ENCODE results near the gene MPC2.
"Not testable (repeated sequence)": the region's sequence is repeated elsewhere in the genome, so short reads cannot be mapped to it uniquely, and the experiment has no call there.

MPC2 gene

DNA sequence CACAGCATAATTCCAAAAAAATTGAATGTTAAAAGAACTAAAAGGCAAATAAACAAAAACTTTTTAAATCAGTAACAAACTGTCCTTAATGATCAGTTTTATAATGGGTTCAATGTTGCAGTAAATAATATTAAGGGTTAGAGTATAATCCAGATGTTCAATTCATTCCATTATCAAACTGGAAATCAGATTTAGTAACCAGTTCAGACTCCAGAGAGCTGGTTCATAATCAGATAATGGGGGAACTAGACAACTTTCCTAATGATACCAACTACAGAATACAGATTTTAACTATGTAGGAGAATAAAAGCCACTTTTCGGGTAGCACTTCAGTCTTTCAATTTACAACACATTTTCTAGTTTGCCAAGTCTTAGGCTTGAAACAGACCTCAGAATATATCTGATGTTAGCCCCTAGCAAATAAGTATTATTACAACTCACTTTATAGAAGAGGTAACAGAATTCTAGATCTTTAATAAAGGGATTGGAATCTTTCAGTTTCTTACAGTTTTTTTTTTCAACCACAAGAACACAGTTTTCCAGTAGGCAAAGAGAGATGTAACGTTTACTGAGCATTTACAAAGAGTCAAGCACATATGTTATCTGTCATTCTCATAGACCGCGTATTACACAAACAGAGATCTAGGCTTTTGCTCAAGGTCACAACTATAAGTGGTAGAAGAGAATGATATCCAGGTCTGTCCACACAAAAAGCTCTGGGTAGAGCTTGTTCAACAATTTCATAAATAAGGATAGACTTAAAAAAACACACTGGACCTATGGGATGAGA lies 2.3 kb downstream of the MPC2 start:
- DNase-seq, result peak; percentile 55

DNA sequence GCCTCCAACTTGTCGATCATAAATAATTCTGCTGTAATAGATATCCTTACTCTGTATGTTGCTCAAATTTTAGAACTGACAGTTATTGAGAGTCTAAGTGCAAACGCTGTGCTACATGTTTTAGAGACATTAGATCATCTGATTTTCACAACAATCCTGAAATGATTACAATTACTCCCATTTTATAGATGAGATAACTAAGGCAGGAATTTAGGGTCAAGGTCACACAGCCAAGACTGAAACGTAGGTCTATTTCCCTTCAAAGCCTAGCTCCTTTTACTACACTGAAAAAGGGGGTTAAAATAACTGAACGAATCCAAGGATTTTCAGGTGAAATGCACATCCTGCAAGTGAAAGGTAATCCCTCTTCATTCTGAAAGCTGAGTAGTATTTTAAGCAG lies 3.1 kb downstream of the MPC2 start:
- DNase-seq, result no peak

DNA sequence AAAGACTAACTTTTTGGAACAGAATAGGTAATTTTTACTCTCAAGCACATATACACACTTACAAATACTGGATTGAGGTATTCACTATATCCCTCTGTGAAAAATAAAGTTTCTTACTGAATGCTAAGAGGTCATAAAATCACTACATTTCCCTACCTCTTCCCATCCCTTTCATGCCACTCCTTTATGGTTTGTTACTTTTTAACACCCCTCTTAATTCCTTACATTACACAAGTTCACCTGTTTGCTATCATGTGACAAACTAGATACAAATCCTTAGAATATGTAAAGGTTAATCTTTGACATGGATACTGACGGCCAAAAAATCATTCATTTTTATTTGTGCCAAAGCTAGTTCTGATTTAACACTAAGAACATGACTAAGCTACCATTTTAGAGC lies 7.1 kb downstream of the MPC2 start:
- no peak for DNase-seq

DNA sequence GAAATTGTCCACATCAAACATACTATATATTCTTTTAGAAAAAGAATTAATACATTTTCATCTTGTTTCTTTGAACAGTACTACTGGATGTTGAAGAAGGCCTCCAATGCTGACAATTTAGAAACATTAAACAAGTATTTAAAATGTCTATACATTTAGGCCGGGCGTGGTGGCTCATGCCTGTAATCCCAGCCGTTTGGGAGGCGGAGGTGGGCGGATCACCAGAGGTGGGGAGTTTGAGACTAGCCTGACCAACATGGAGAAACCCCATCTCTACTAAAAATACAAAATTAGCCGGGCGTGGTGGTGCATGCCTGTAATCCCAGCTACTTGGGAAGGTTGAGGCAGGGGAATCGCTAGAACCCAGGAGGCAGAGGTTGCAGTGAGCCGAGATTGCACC lies 8.0 kb downstream of the MPC2 start:
- DNase-seq, result not testable (repeated sequence)

DNA sequence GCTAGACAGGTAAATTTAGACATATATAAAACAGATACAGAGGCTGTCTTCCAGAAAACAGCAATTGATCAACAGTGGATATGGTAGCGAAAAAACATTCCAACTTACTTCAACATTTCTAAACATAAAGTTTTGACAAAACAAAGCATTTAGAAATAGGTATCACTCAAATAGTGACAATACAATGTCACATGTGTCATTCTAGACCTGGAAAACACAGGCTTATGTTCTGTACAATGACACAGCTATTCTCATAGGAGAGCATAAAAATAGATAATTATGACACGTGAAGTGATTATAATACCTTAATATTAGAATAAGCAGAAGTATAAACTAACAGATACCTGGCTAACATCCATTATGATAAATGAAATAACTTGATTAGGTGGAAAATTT lies 8.4 kb downstream of the MPC2 start:
- DNase-seq, result no peak

DNA sequence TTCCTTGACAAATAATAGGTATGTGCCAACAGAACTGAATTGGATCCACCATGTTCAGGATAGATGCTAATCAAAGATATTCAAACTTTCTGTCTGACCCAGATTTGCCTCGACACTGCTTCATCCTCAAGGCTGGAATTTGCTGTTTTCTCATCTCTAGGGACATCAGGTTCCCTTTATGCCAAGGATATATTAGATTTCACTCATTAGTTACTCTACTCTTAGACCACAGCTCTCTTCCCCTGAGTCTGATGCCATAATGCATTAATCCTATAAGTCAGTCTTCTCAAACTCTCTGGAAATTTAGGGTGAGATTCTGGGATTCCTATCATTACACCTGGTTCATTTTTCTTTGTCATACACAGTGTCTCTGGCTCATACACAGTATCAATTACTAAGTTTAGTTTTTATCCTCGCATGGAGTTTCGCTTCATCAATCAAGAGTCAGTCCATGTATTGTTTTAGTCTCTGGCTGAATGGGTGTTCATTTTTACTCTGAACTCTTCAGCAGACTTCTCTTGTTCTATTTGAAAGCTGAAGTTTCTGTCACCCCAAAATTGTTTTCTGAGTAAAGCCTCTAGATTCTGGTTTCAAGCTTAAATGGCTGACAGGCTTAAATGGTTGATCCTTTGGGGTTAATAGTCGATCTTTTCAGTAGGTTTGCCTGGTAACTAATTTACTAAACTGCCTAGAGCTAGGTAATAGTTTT lies 9.7 kb downstream of the MPC2 start:
- DNase-seq, result no peak

DNA sequence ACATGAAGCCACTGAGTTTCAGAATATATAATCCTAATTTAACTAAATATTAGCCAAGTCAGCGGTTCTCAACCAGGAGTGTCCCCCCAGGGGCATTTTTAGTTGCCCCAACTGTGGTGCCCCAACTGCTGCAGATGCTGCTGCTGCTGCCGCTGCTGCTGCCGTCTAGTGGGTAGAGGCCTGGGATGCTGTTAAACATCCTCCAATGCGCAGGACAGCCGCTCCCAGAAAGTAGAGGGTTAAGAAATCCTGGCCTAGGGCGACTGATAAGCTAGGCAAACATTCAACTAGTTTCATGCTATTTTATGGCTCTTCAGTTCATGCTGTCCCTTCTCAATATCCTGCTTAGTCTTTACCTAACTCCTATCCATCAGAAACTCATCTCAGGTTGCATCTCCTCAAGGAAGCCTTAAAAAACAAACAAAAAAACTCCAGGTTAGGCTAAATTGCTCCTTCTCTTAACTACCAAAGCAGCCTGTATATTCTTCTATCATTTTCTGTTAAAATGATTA lies 10.3 kb downstream of the MPC2 start:
- no peak for DNase-seq

DNA sequence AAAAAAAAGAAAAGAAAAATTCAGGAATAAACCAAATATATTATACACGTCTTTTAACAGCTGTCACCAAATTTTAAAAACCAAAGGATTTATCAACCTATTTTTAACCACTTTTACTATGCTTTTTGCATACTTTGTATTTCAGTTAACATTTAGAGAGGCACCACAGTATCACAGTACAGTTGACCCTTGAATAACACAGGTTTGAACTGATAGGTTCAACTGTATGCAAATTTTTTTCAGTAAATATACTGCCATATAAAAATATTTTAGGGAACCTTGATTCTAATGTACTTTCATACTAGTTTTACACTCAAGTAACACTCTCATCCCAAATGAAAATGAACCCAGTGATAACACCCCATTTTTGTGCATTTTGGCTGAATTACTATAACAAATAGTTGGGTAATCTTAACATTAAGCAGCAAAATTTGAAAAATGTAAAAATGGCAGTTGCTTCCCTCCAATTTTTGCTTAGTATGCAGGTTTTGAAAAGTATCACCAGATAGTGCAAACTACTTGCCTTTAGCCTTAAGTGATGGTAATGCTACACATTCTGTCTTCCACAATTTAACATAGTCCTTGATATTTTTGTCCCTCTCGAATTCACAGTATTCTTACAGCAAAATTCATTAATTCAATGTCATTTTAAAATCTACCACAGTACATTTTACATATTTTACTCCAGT lies 12.2 kb downstream of the MPC2 start:
- DNase-seq, result no peak

DNA sequence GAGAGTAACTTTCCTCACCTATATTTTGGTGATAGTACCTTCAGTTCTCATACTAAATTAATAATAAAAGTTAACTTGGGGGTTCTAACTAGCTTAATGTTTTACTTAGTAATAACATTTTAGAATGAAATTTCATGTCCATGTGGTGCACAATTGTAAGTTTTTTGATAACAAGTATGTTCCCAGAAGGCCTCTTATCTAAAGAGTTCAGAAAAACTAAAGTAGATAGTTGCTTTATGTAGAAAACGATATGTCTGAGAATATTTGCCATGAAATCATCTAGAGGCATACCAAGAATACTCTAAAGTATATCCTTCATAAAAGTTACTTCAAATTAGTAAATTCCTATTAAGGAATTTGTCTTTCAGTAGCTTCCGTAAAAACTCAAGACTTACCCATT lies 12.8 kb downstream of the MPC2 start:
- DNase-seq, result no peak

DNA sequence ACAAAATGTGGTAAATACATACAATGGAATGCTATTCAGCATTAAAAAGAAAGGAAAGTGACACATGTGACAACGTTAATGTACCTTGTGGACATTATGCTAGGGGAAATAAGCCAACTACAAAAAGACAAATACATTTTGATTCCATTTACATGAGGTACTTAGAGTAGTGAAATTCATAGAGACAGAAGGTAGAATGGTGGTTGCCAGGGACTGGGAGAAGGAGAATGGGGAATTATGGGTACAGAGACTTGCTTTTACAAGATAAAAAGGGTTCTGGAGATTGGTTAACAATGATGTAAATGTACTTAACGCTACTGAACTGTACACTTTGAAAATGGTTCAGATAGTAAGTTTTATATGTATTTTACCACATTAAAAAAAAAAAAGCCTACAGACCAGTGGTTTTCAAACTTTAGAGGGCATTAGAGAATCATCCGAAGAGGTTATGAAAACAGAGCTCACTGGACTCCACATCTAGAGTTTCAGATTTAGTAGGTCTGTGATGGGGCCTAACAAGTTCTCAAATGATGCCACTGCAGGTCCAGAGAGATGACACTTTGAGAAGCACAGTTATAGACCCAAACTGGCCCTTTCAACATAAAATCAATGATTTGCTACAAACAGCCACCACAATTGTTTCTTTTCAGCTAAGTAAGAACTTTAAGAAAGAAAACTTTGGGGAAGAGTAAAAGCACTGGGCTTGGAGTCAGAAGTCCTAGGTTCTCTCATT lies 13.4 kb downstream of the MPC2 start:
- DNase-seq, result no peak

DNA sequence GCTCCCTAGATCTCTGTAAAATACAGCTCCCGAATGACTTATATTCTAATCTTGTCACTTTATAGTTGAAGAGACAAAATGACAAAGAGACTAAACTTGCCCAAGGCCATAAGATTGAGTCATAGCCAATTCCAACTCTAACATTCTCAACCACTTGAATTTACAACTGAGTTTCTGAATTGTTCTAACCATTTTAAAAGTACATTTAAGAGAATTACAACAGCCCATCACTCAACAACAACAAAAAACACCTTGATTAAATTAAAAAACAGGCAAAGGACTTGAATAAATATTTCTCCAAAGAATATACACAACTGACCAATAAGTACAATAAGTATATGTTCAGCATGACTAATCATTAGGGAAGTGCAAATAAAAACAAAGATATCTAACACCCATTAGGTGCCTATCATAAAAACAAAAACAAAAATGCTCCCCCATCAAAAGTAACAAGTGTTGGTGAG lies 14.2 kb downstream of the MPC2 start:
- DNase-seq, result no peak

DNA sequence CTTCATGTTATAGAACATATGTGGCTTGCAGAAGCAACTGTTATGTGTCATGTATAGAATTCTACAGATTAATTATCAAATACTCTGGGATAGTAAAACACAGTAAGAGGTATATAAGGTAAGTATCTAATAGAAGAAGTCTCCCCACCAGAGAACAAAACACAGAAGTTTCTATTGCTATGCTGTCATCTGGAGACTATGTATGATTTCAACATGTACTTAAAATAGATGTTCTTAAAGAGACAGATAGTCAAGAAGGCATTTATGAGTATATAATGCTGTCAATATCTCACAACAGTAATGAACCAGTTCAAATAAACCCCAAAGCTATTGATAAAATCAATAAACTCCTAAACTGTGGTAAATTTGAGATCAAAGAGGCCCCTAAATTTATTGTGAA lies 14.8 kb downstream of the MPC2 start:
- DNase-seq, result no peak

DNA sequence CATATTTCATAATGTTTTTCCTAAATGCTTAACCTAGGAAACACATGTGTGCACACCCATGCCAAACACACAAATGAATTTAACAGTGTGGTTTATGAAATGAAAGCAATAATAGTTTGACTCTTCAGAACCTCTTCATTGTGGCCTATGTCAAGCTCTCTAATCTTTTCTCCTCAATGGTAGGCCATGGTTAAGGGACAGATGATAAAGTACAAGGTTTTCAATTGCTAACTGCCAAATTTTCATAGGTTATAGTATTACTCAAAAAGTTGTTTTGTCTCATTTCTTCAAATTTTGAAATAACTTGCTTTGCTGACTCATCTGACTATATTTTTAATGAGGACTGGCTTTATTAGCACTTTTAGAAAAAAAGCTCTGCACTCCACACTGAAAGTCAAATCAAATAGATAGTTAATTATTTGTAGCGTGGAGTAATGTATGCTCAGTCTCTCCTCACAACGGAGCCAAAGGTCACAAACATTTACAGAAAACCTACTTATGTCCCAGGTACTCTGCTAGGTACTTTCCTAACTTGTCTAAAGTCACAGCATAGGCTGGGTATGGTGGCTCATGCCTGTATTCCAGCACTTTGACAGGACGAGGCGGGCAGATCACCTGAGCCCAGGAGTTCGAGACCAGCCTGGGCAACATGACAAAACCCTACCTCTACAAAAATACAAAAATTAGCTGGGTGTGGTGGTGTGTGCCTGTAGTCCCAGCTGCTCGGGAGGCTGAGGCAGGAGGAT lies 19.9 kb downstream of the MPC2 start:
- DNase-seq, result no peak

DNA sequence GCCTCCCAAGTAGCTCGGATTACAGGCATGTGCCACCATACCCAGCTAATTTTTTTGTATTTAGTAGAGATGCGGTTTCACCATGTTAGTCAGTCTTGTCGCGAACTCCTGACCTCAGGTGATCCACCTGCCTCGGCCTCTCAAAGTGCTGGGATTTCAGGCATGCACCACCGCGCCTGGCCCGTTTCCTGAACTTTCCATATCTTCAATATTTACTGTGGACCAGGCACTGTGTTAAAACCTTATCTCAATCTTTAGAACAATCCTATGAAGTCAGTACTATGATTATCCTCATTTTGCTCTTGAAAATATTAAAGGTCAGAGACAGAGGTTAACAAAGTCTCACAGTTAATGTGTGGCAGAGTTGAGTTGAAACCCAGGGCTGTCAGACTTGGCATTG lies 21.3 kb downstream of the MPC2 start:
- no peak for DNase-seq

DNA sequence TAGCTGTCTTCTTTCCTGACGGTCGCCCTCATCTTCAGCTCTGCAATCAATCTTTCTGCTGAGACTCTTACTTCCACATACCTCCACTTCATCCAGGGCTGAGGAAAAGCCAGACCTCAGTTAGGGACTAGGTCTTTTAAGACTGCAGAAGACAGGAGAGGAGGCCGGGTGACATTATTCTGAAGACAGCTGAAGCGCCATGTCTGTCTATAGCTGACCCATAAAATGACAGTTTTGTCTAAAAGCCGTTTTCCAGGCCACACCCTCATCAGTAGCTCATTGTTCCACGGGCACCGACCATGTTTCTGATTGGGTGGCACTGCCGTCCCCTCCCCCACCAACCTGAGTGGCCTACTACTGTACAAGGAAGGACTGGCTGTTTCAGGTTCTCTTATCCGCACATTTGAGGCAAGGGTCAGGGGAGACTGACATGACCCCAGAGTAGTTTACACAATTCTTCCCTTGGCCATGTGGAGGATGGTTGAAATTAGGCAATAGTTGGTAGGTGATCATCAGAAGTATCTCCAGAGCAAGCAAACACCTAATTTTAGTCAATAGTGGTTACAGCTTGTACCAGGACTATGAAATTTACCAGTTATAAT lies 22.9 kb downstream of the MPC2 start, which contains the start of gene ADCY10:
Gene ADCY10 (minus strand): TSS at position 240 of the 602 bp plus-strand sequence. CDS start 8,994 bp downstream, outside the sequence.
- DNase-seq, result no peak

DNA sequence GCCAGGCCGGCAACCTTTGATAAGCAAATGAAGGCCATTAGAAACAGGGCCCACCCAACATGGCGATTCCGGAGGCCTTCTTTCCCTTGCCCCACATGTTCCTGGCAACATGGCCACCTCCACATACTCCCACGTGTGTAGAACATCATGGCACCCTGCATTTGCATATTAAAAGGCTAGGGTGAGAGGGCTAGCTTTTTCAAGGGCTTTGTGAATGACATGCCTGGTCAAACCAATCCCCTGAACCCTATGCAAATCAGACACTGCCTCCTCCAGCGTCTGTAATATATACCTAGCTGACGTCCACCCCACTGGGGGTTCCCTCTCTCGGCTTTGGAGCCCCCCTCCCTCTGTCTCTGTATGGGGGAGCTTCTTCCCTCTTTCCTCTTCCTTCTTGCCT lies 24.6 kb downstream of the MPC2 start:
- no peak for DNase-seq

DNA sequence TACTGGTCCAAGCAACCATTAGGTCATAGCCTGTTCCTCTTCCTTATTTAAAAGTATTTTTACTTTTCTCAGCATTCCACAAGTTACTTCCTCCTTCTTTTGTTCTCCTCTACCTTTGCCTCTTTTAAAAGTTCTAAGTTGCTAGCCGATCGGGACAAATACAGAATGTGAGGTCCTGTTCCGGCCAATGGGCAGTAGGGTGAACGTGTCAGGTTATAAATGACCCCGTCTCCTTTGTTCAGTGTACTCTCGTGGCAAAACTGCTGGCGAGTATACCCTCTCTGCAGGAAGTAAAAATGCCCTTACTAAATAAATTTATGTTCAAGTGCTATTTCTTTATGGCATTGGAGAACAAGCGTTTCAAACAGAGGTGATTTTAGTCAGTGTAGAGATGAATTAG lies 25.5 kb downstream of the MPC2 start:
- DNase-seq, result no peak

DNA sequence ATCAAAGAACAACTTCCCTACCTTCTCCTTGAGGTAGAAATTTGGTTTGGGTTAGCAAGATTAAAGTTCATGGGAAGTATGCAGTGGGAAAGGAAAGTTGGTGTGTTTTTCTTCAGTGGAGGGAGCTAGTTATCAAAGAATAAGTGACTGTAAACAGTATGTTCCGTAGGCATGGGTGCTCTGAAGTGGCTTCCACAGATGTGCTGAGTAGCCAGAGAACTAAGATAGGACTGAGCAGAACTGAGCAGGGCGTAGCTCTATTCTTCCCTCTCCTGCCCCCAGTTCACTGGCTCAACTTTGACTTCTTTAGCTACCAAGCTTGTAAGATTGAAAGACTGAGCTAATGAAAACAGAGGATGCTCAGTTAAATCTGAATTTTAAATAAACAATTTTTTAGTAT lies 26.3 kb downstream of the MPC2 start:
- no peak for DNase-seq

DNA sequence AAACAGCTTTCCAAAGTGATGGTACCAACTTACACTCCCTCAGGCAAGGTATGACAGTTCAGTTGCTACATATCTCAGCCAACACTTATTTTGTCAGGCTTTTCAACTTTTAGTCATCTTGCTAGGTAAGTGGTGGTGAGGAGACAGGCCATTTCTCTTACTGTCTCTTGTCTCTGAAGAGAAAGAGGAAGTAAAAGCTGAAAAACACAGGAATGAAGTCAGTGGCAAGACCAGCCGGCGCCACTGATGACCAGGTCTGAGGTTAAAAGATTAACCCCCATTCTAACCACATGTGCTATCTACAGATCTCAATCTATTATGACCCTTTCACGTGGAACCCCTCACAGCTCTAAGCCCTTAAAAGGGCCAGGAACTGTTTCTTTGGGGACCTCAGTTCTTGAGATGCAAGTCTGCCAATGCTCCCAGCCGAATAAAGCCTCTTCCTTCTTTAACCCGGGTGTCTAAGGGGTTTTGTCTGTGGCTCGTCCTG lies 27.1 kb downstream of the MPC2 start:
- DNase-seq, result no peak

DNA sequence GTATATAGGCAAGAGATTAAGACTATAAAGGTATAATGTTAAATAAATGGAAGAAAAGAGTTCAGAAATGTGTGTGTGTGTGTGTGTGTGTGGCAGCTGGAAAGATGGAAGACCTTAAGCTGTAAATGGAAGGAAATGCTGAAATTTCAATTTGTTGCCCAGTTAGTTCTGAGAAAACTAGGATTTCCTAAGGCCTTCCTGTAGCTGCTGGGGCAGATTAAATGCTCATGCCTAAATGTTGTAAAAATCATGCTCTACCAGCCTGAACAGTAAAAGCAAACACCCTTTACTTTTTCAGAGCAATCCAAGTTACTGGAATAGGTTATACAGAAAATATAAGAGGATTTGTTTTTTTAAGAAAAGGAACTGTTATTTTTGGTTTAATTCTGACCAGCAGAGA lies 31.2 kb downstream of the MPC2 start:
- no peak for DNase-seq

DNA sequence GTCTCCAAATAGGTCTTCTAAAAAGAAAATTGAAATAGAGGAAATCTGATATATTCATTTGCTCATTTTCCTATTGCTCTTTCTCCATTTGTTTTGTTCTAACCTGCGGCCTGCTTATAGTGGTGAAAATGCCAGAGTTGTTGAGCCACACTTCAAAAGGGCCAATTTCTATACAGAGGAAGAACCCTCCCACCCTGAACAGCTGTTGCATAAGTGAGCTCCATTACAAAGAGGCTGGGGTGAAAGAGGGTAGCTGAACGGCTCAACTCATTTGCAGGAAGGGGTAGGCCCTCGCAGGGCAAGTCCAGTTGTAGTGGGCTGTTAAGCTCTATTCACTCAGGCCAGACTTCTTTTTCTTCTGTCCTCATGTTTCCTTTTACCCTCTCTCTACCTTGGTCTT lies 31.7 kb downstream of the MPC2 start:
- DNase-seq, result peak; percentile 37
